Neural crest cell (in vitro differentiated cells): ENCODE results near the gene TTLL7. TPM values are rescaled to one million over a fixed set of nuclear protein-coding genes. Genes with fewer than 3 reads are reported as not detected.

Source experiments
- DNase-seq: peaks from one replicate; pipeline ENCODE4 v3.0.0; 2021; ENCODE audit warnings: low read depth, mixed read lengths, low spot score
- H3K27ac Mint-ChIP-seq: one replicate; pipeline ENCODE4 v1.8.0; 2021; ENCODE audit warnings: mild to moderate bottlenecking, mixed read lengths; ENCODE audit not compliant: unreplicated experiment
- H3K27me3 Mint-ChIP-seq: 2 replicates; pipeline ENCODE4 v1.8.0; 2021; ENCODE audit warnings: low read depth, mild to moderate bottlenecking, mixed read lengths
- H3K36me3 Mint-ChIP-seq: 2 replicates; pipeline ENCODE4 v1.8.0; 2021; ENCODE audit warnings: low read depth, mild to moderate bottlenecking, mixed read lengths
- H3K4me1 Mint-ChIP-seq: 2 replicates; pipeline ENCODE4 v1.8.0; 2021; ENCODE audit warnings: mixed read lengths
- H3K4me3 Mint-ChIP-seq: one replicate; pipeline ENCODE4 v1.8.0; 2021; ENCODE audit warnings: mild to moderate bottlenecking, mixed read lengths
- H3K9me3 Mint-ChIP-seq: 2 replicates; pipeline ENCODE4 v1.8.0; 2021; ENCODE audit warnings: mixed read lengths
- CTCF ChIP-seq: fragments of 200-600 bp; sonication (generic); conservative IDR thresholded peaks from 2 replicates; pipeline ENCODE4 v1.5.0; 2021; ENCODE audit warnings: antibody characterized with exemption, mild to moderate bottlenecking
- long read RNA-seq: library from polyadenylated mRNA; unstranded; transcript quantifications from one replicate; pipeline ENCODE4 v2.0.0, GENCODE V29; 2020
- total RNA-seq: library from RNA; stranded (reverse); gene quantifications from 2 replicates; pipeline ENCODE4 v1.2.1, GENCODE V29; 2021

Gene TTLL7
- total RNA-seq: 10.5 and 13.5 TPM in 2 replicates
- long read RNA-seq, partial matches to known transcripts: 1 of 1 reads
- long read RNA-seq, other reads (novel, unspliced or antisense): 0 of 1 reads

GRCh38 chr1:83998498-83999315 lies at the start of gene TTLL7:
Gene TTLL7 (minus strand): TSS chr1:83999132. CDS start chr1:83952211, 46,921 bp downstream.
- Mint-ChIP-seq H3K36me3 (no peaks in the 10 kb centered on the region), H3K27ac (peak within 1 kb of the TSS; percentile 98), H3K4me3 (peak within 1 kb of the TSS; percentile 95), H3K9me3 (no peaks in the 10 kb centered on the region), H3K4me1 (peaks cover 11% of the 10 kb centered on the region), H3K27me3 (peaks cover 26% of the 10 kb centered on the region)
- TF ChIP-seq CTCF: no peak
- DNase-seq: peak; percentile 78

- no peak overlapping the region for H3K4me3 Mint-ChIP-seq
- H3K27ac Mint-ChIP-seq: no peak overlapping the region
- no peaks in the 10 kb centered on the region for H3K27me3 Mint-ChIP-seq
- no peak for DNase-seq
- no peaks in the 10 kb centered on the region for H3K4me1 Mint-ChIP-seq
- no peaks in the 10 kb centered on the region for H3K36me3 Mint-ChIP-seq
- TF ChIP-seq CTCF: no peak
- H3K9me3 Mint-ChIP-seq: no peaks in the 10 kb centered on the region
Observed at GRCh38 chr1:84042461-84042860, 43.5 kb upstream of the TTLL7 start.

- no peak for DNase-seq
- no peaks in the 10 kb centered on the region for H3K4me1 Mint-ChIP-seq
- H3K27me3 Mint-ChIP-seq: no peaks in the 10 kb centered on the region
- no peak for TF ChIP-seq CTCF
- H3K4me3 Mint-ChIP-seq: no peak overlapping the region
- H3K9me3 Mint-ChIP-seq: peaks cover 9% of the 10 kb centered on the region
- H3K27ac Mint-ChIP-seq: no peak overlapping the region
- no peaks in the 10 kb centered on the region for H3K36me3 Mint-ChIP-seq
Observed at GRCh38 chr1:84037758-84038611, 39.1 kb upstream of the TTLL7 start.

- Mint-ChIP-seq H3K27me3 (no peaks in the 10 kb centered on the region), H3K4me3 (no peak overlapping the region), H3K9me3 (peaks cover 11% of the 10 kb centered on the region), H3K27ac (no peak overlapping the region), H3K4me1 (no peaks in the 10 kb centered on the region), H3K36me3 (no peaks in the 10 kb centered on the region)
- no peak for DNase-seq
- no peak for TF ChIP-seq CTCF
Observed at GRCh38 chr1:84031802-84032327, 32.9 kb upstream of the TTLL7 start.

GRCh38 chr1:84027368-84027767 lies 28.4 kb upstream of the TTLL7 start:
- TF ChIP-seq CTCF: no peak
- Mint-ChIP-seq H3K4me1 (no peaks in the 10 kb centered on the region), H3K27me3 (no peaks in the 10 kb centered on the region), H3K4me3 (no peak overlapping the region), H3K36me3 (no peaks in the 10 kb centered on the region), H3K27ac (no peak overlapping the region), H3K9me3 (peaks cover 5% of the 10 kb centered on the region)
- no peak for DNase-seq
